ENCODE results near the gene SYT15. TPM values are rescaled to one million over a fixed set of nuclear protein-coding genes. Genes with fewer than 3 reads are reported as not detected.

Gene SYT15
- total RNA-seq, 1 experiment from 2014 or later = 0.28 TPM

- intact Hi-C loops (cut with micrococcal nuclease; ENCODE audit: unreplicated experiment) (no loop called here), in situ Hi-C loops (cut with HindIII; ENCODE audit: low pct_unique_long_range_greater_than_20kb, low sequenced_read_pairs) (no loop called here)
- ChIA-PET POLR2A (no interaction called here), CTCF (no interaction called here)
- ATAC-seq = no peak
- DNase-seq (ENCODE audit: low read depth, low spot score) = no peak
- H3K36me3 ChIP-seq (ENCODE audit: control insufficient read depth, insufficient read depth, low read length) = no peaks in the 10 kb centered on the region
- no peaks in the 10 kb centered on the region for H3K27me3 ChIP-seq (ENCODE audit: control insufficient read depth, insufficient read depth, low read length)
- BruUV-seq (replicated peaks) = no TSS peak
- no peak overlapping the region for H3K4me3 ChIP-seq (ENCODE audit: low read depth in 2 of 2, low read length in 2 of 2)
- H3K9me3 ChIP-seq (ENCODE audit: control insufficient read depth, insufficient read depth, low read depth, low read length) = no peaks in the 10 kb centered on the region
- no peak for TF ChIP-seq TCF7L2 (IDR thresholded peaks at IDR 0.05; ENCODE audit: low read depth, low read length)
- TF ChIP-seq SIN3A (IDR thresholded peaks at IDR 0.05; ENCODE audit: borderline replicate concordance, insufficient read depth, low read depth, low read length) = no peak
- TF ChIP-seq CTCF (IDR thresholded peaks at IDR 0.05) = no peak
- no peak for TF ChIP-seq POLR2AphosphoS5 (IDR thresholded peaks at IDR 0.05; ENCODE audit: low read depth, low read length)
- no peak for TF ChIP-seq REST (IDR thresholded peaks at IDR 0.05; ENCODE audit: insufficient read depth in 1 of 2, low read depth in 2 of 2, low read length in 1 of 2)
- peak overlapping the region; percentile 30 for H3K27ac ChIP-seq (ENCODE audit: low read length)
- H3K4me1 ChIP-seq (ENCODE audit: control insufficient read depth, insufficient read depth, low read length) = 0 out of 2 replicates have a peak, but pooled peaks cover 10% of the 10 kb centered on the region
Observed at GRCh38 chr10:46545861-46546590, 32.9 kb upstream of the SYT15 start.

GRCh38 chr10:46546591-46547540 lies 32.1 kb upstream of the SYT15 start:
- no peak for DNase-seq (ENCODE audit: low read depth, low spot score)
- 0 out of 2 replicates have a peak, but pooled peaks cover 10% of the 10 kb centered on the region for H3K4me1 ChIP-seq (ENCODE audit: control insufficient read depth, insufficient read depth, low read length)
- ChIA-PET CTCF (no interaction called here), POLR2A (no interaction called here)
- H3K27ac ChIP-seq (ENCODE audit: low read length) = no peak overlapping the region
- in situ Hi-C loops (cut with HindIII; ENCODE audit: low pct_unique_long_range_greater_than_20kb, low sequenced_read_pairs) = no loop called here
- TF ChIP-seq TCF7L2 (IDR thresholded peaks at IDR 0.05; ENCODE audit: low read depth, low read length) (no peak), REST (IDR thresholded peaks at IDR 0.05; ENCODE audit: insufficient read depth in 1 of 2, low read depth in 2 of 2, low read length in 1 of 2) (no peak), SIN3A (IDR thresholded peaks at IDR 0.05; ENCODE audit: borderline replicate concordance, insufficient read depth, low read depth, low read length) (no peak), CTCF (IDR thresholded peaks at IDR 0.05) (no peak), POLR2AphosphoS5 (IDR thresholded peaks at IDR 0.05; ENCODE audit: low read depth, low read length) (no peak; the same call in 1 of the 2 replicates)
- H3K36me3 ChIP-seq (ENCODE audit: control insufficient read depth, insufficient read depth, low read length) = no peaks in the 10 kb centered on the region
- no peaks in the 10 kb centered on the region for H3K27me3 ChIP-seq (ENCODE audit: control insufficient read depth, insufficient read depth, low read length)
- no peak overlapping the region for H3K4me3 ChIP-seq (ENCODE audit: low read depth in 2 of 2, low read length in 2 of 2)
- H3K9me3 ChIP-seq (ENCODE audit: control insufficient read depth, insufficient read depth, low read depth, low read length) = no peaks in the 10 kb centered on the region
- intact Hi-C loops (cut with micrococcal nuclease; ENCODE audit: unreplicated experiment) = no loop called here
- ATAC-seq = no peak
- BruUV-seq (replicated peaks) = TSS peak; percentile 31
